ENCODE measurements around the gene PAX6.

The PAX6 gene

DNA sequence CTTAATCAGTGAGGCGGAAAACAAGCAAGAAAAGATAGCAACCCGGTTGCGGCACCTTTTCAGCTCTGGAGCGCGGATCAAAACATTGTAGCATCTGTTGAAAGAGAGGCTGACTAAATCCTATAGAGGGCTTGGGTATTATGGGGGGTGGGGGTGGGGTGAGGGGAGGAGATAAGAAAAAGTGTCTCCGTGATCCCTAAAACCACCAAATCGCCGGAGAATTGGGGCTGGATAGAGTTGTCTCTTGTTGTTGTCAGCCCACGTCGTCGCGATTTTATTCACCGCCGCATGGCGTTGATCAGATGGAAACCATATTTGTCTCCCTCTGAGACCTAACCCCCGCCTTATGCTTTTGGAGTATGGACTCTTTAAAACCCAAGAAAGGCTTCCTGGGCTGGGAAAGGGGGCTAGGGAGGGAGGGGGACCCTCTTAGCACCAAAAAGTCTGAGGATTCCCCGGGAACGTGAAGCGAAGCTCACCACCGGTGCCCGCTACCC lies 13.0 kb downstream of the PAX6 start:
- no peak for DNase-seq (ENCODE audit: low read depth in 3 of 3)

DNA sequence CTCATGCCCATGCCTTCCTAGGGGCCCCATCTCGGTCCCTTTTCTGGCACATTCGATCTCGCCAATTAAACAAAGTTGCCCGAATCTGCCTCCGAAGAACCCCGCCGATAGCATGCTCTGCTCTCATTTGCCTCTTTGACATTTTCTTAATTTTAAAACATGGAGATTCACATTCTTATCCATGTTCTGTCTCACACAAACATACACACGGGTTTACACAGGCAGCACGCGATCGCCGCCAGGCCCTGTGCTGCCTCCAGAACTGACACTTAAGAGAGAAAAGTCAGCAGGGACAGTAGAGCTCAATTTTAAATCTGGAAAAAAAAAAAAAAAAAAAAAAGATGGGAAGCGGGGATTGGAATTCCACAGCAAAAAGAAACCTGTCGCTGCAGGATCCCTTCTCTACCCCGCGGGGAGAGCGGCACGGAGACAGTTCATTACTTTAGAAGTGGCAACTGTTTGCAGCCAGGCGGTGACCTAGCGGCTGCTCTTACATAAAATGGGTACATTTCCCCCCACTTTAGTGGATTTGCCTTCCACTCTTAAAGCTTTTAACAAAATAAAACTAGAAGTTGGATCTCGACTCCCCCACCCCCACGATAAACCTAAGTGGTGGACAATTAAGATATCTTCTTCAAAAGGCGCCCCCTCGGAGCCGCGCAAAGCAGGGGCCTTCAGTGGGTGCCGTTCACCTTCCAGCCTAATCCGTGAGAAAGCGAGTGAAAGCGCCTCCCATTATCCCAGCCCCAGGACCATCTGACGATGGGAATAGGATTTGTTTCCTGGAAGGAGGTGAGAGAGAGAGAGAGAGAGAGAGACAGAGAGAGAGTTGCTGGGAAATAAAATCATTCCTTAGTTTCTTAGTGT lies 13.7 kb downstream of the PAX6 start:
- no peak for DNase-seq (ENCODE audit: low read depth in 3 of 3)

DNA sequence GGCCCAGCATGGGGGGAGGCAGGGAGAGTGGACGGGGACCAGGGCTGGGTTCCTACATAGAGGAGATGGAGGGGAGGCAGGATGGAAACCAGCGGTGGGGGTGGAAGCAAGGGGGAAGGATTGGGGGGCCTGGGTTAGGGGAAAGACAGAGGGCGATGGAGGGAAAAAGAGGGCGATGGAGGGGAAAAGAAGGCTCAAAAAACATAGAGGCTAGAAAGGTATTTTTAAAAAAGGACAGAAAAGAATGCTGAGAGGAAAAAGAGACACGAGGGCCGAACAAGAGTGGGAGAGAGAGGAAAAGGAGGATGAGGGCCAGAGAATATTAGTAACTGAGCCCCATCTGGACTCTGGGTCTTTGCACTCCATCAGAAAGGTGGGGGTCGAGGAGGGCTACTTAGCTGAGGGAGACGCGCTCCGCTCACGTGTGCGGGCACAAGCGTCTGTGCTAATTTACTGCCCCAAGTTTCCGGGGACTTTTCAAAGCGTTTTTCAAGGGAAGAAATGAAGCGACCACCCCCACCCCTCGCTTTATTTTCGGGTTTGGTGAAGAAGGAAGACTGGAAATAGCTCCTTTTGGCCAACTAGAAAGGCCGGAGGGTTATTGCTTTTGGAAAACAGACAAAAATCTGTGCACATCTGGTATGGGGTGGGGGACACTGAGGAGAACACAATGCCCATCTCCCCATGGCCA lies 14.5 kb downstream of the PAX6 start:
- DNase-seq (ENCODE audit: low read depth in 3 of 3) = no peak

DNA sequence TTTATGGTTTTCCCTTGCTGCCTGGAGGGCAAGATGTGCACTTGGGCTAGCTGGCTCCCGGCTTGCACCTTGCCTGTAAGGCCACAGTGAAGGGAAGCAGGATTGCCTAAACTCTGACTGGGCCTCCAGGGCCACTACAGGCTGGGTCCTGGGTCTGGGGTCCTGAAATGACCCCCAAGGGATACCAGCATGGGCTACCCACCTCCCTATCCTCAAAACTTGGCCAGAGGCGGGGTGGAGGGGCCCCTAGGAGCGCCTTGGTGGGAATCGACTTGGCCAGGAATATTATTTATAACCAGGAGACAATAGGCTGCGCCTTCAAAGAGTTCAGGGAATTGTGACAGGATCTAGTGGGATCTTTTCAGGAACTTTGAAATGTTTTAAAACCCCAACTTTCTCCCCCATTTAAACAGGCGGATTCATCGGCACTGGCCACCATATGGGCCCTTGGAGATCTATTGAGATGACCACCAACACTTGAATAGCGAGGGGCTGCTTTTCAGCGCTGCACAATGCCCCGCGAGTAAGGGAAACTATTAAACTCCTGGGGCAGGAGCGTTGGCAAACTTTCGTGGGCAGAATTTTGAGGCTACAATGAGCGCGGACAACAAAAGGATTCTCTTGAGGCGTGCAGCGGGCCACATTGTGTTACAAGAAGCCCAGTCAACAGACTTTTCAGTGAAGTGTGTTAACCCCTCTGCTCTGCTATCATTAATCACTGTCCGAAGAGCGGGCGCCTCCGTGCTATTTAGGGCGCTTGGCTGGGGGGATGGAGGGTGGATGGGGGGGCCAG lies 15.2 kb downstream of the PAX6 start:
- DNase-seq (ENCODE audit: low read depth in 3 of 3) = no peak

DNA sequence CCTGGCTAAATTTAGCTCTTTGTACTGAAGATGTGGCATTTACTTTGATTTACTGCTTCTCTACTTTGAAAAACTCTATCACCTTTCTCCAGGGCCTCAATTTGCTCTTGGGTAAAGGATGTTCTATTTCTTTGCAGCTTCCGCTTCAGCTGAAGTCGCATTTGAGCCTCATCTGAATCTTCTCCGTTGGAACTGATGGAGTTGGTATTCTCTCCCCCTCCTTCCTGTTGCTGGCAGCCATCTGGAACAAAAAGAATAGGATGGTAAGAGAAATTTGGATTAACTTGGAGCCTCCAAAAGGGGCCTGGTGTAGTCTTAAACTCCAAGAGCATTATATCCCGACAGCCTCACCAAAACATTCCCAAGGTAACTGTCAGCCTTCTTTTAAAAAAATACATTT lies 16.6 kb downstream of the PAX6 start:
- no peak for DNase-seq (ENCODE audit: low read depth in 3 of 3)

DNA sequence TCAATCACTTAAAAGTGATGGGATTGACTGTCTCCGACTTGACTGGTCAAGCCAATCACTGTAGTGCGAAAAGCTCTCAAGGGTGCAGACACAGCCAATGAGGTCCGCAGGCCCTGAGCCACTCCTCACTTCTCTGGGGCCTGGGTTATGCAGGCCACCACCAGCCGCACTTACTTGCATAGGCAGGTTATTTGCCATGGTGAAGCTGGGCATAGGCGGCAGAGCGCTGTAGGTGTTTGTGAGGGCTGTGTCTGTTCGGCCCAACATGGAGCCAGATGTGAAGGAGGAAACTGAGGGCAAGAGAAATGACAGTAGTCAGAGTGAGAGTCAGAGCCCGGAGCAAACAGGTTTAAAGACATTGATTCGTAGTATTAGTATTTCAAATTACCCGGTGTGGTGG lies 17.9 kb downstream of the PAX6 start:
- no peak for DNase-seq (ENCODE audit: low read depth in 3 of 3)

DNA sequence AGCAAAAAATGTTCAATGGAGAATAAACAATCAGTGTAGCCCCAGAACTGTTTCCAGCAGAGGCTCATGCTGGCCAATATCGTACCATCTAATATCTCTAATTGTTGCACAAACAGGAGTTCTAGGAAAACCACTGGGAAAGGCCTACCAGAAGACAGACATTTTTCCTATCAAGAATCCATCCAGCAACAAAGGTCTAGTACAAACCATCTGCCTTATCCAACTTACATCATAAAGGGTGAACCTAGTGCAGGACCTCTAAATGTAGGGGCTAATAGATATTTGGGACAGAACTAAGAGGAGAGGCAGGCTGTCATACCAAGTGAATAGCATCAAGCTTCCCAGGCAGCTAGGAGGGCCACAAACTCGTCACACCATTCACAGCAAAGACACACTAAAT lies 18.7 kb downstream of the PAX6 start:
- DNase-seq (ENCODE audit: low read depth in 3 of 3) = no peak

DNA sequence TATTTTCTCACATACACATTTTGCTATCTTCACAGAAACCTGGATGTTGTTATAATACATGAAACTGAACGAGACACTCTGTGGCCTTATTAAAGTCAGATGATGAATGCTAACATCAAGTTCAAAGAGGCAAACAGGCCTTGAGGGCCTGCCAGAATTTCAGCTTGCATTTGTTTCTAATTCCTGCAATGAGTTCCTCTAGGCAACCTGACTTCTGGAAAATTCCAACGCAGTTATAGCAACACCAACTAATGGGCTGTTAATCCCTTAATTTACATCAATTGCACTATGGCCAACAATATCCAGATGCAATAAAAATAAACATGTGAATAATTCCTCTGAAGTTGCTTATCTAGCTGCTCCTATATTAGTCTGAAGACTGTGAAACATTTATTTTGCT lies 19.1 kb downstream of the PAX6 start:
- DNase-seq (ENCODE audit: low read depth in 3 of 3) = no peak

DNA sequence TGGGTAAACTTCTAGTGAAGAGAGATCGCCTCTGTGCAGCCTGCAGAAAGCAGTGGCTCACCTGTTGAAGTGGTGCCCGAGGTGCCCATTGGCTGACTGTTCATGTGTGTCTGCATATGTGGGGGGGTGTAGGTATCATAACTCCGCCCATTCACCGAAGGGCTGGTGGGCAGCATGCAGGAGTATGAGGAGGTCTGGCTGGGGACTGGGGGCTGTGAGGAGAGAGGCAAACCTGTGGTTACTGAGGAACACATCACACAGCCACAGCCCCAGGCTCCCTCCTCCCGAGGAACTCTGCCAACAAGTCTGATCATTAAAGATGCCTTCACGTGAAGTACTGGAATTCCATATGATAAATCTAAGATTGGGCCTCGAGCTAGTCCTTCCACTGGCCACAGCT lies 20.5 kb downstream of the PAX6 start:
- no peak for DNase-seq (ENCODE audit: low read depth in 3 of 3)

DNA sequence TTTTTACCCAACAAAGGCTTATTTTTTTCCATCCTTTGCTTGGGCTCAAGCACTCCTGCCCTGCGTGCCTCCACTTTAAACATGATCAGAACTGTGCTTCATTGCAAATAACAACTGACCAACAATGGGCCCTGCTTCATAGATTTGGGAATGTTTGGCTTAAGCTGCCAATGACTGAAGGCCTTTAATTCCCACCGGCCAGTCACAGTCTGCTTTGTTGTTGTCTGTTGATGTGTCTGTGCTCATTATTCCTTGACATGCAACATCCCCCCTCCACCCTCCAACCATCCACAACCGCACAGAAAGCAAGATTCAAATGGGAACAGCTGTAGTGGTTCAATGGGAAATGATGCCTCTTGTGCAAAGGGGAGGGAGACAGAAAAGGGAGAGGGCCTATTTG lies 23.0 kb downstream of the PAX6 start:
- no peak for DNase-seq (ENCODE audit: low read depth in 3 of 3)

DNA sequence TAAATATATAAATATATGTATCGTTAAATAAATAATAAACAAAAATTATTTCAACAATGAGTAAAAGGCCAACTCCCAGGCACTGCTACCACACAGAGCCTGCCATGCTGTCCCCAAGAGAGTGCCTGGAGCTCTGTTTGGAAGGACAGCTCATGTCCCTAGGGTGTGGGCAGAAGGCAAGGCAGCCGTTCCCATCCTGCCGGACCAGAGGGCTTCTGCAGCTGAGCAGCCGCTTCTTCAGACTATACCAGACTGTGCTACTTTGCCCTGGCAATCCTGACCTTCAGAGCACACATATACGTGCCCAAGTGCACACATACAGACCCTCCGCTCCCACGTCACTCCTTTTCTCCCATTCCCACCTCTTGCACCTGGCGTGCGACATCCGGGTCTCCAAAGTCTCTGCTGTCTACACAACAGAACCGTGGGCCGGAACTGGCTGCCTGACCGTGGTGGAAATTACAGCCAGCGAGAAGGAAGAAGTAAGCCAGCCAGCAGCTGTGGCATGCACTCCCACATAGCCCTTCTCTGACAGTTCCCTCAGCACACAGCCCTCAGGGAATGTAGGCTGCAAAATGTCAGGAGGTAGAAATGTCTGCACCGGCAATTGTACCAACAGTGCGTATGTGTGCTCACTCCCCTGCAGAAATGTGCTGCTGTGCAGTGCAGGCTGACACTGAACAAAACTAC lies 24.0 kb downstream of the PAX6 start:
- DNase-seq (ENCODE audit: low read depth in 3 of 3) = no peak

DNA sequence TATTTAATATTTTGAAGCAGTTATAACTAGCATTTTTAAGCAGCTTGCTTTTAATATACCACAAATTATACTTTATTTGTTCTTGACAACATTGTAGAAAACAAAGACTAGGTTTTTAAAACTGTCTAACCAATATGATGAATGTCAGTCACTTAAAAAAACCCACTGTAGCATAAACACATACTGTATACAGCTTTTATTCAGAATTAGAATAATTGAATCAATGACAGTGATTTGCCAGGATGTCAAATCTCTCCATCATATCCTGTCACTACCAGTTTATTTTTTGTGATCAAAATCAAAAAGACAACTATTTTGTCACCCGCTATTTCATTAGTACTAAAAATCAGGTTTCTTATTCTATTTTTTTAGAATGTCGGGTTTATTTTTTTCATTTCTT lies 26.5 kb downstream of the PAX6 start:
- no peak for DNase-seq (ENCODE audit: low read depth in 3 of 3)

DNA sequence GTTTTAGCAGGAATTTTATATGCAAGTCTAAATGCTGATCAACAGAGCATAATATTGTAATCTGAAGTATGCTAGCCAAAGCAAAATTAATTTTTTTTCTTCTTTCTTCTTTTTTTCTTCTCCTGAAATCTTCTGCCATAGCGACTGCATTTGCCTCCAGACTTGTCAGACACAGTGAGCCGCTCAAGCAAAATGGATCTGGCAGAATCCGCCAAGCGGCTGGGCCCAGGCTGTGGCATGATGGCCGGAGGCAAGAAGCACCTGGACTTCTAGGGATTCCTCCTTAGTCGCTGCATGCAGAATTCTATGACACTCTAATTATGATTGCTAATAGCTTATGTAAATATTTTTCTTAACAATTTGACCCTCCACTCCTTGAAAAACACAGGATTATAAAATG lies 27.9 kb downstream of the PAX6 start:
- no peak for DNase-seq (ENCODE audit: low read depth in 3 of 3)

DNA sequence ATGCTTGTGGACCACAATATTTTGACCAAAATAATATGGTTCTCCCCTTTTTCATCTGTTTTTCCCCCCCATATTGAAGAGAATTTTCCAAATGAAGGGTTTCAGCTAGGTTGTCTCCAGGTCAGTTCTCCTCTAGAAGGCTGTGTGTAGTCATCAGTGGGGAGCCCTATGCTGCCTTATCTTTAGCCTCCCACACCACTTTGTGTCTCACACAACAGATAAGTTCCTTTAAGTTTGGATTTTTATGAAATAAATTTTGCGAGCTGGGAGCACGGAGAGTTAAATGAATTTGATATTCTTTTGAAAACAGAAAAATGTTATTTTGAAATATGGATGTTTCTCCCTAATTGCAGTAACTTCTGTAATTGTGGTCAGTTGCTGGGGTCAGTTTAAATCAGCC lies 28.9 kb downstream of the PAX6 start:
- DNase-seq (ENCODE audit: low read depth in 3 of 3) = no peak

DNA sequence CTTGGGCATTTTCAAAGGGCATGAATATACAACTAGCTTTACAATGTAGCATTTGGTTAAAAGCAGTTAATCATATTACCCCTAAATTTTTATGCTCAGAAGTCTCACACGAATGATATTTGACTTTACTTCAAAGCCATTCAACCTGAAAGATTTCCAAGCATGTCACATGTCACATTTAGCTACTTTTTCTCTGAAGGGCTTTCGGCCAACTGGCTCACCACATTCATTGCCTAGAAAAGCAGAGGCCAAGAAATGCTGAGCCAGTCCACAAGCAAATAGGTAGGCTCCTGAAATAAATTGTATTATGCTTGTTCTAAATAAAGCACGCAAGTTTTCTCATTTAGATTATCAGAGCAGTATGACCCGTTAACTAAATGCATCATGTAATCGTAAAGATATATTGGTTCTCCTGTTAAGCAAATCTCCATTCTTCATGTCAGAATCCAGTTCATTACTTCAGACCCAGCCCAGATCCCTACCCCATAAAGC lies 30.6 kb downstream of the PAX6 start:
- no peak for DNase-seq (ENCODE audit: low read depth in 3 of 3)

DNA sequence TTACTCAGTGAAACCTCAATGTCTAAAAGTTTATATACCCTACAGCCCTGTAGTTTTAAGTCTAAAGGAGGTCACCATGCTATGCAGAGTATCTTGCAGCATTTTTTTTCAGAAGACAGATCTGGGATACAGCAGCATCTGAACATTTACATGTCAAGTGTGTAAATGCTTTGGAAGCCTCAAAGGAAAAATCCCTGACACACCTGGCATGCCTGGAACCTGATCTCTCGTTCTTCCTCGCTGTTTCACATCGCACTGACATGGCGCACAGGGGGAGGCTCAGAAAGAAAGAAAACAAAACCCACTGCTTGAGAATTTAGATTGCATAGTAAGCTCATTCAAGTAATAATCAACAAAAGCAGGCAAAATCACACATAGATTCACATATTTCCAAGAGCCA lies 31.0 kb downstream of the PAX6 start:
- DNase-seq (ENCODE audit: low read depth in 3 of 3) = no peak

DNA sequence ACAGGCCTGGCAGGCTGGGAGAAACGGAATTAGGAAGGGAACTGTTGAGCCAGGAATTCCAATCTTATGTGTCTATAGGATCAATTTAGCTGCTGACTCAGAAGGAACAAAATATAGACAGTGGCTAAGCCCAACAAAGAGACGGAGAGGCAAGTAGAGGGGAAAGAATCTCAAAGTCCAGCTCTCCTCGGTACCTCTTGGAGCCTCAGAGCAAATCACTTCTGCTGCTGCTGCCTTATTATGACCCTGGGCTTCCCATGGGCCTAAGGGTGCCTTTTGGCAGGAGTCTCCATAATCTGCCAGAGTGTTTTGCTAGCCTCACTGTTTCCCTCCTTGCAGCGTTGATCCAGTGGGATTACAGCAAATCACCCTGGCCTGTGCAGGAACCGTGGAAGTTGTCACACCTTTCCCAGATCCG lies 31.7 kb downstream of the PAX6 start:
- no peak for DNase-seq (ENCODE audit: low read depth in 3 of 3)

DNA sequence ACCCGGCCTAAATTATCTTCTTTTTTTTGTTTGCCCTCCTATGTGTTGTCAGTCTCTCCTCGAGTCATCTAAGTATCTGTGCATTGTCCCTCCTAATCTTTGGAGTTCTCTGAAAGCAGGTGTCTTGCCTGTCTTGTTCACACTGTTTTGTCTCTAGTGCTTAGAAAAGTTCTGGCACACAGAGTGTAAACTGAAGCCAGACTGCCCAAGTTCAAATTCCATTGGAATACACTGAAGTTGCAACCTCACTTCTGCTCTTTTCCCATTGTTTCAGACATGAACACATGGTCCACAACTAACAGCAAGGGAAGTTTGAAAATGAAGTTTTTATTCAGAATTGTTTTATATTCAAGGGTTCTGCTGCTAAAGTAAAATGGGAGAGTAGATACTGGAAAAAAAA lies 38.7 kb downstream of the PAX6 start:
- no peak for DNase-seq (ENCODE audit: low read depth in 3 of 3)

DNA sequence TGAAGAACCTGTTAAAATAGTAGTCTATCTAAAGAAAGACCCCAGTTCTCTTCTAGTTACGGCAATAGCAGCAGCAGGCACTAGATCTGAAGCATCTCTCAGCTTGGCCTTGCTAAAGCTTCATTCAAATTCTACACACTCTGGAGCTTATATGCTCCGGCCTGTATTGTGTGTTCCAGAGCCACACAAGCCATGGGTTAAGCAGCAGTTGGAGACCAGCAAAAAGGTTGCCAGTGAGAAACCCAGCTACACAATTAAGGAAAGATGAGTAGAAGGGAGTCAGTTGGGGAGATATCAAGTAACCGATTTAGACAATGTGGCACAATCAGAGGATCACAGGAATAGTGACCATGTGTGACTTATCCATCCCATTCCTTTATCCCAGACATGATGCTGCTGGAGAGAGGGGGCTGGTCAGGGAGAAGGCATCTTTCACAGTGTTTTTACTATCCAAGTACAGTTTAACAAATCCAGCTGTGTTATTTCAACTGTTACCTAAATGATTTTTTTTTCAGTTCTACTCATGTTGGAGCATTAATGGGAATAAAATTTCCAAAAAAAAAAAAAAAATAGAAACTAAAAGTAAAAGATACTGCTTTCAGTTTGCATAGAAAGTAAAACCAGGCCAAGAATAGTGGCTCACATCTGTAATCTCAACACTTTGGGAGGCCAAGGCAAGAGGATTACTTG lies 41.0 kb downstream of the PAX6 start:
- DNase-seq (ENCODE audit: low read depth in 3 of 3) = no peak

DNA sequence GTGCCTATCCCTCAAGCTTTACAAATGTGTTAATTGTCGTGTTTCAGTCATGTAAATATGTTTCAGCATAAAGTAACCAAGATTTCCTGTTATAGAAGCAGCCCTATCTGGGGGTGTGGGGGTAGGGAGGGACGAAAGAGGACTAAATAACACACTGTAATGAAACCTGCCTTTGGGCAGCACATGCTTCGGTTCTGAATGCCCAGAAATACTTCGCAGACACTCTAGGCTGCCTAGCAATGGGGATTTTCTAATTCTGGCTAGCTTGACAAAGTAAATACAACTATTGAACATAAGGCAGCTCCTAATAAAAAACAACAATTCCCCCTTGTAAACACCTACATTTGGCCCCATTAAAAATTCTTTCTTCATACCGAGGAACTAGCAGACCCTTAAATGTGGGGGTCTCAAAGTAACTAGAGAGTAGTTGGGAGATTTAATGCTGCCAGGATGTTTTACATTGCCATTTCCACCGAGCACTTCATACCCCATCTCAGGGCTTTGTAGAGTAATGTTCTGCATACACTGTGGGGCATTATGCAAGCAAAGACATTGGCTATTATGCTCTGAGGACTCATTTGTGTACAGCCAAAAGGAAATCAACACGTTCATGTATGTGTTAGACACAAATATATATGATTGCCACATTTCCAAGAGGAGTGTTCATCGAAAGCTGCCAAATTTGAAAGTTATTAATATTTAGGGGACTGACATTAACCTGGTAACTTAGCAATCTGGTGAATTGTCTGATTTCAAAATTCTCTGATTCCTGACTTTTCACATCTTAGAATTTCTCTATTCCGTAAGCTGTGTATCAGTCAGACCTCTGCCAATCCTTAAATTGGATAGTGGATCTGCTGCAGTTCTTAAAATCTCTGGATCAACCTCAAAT lies 42.1 kb downstream of the PAX6 start:
- no peak for DNase-seq (ENCODE audit: low read depth in 3 of 3)

All from stimulated activated CD4-positive, alpha-beta T cell treated with anti-CD3 and anti-CD28 coated beads, TNF-alpha, amount 100 ng/mL, for 4 hours (primary cell).